CD4-positive, alpha-beta T cell treated with Interleukin-2 at 100 ng/mL for 4 hours (primary cell): ENCODE data around the gene GNG3.

ENCODE experiments used
- DNase-seq: peaks from one replicate; pipeline ENCODE4 v3.0.0-alpha.2; 2020; ENCODE audit warnings: low spot score

The GNG3 gene

GRCh38 chr11:62757846-62758788 lies 50.6 kb downstream of the GNG3 start:
- no peak for DNase-seq
